A673 (cell line): ENCODE results near the gene TSHZ2. TPM values are rescaled to one million over a fixed set of nuclear protein-coding genes. Genes with fewer than 3 reads are reported as not detected.

Source experiments
- BruUV-seq: library from RNA; stranded (reverse); fragments of 400-500 nt; replicated peaks from 2 replicates; lab custom pipeline; 2021; lab: Mats Ljungman, UMichigan
- CTCF ChIA-PET: fragments of 300-600 bp; sonication (Branson Sonifier 250); formaldehyde crosslinking; loops from one replicate; lab custom pipeline; 2022; ENCODE audit warnings: antibody characterized with exemption; lab: Charles Lee
- POLR2A ChIA-PET: fragments of 300-600 bp; sonication (Branson Sonifier 250); formaldehyde crosslinking; loops from one replicate; lab custom pipeline; 2022; ENCODE audit warnings: antibody characterized with exemption; ENCODE audit not compliant: low non-redundant PET; lab: Charles Lee
- DNase-seq: peaks from one replicate; pipeline ENCODE4 v3.0.0-alpha.2; 2015; ENCODE audit warnings: low spot score
- H3K27ac ChIP-seq: fragments of 200-600 bp; sonication (generic); 2 replicates; pipeline ENCODE4 v1.5.1; 2016; ENCODE audit warnings: mixed run types, low read depth, mild to moderate bottlenecking, mixed read lengths, antibody characterized with exemption, low read length; ENCODE audit not compliant: poor library complexity, severe bottlenecking
- H3K27me3 ChIP-seq: fragments of 200-600 bp; sonication (generic); replicated peaks from 2 replicates; pipeline ENCODE4 v1.6.1; 2017; ENCODE audit warnings: mixed run types, low read depth, mild to moderate bottlenecking, mixed read lengths, antibody characterized with exemption, low read length; ENCODE audit not compliant: insufficient read depth, poor library complexity
- H3K36me3 ChIP-seq: fragments of 200-600 bp; sonication (generic); 2 replicates; pipeline ENCODE4 v1.6.1; 2016; ENCODE audit warnings: mixed run types, mild to moderate bottlenecking, mixed read lengths, antibody characterized with exemption, low read length; ENCODE audit not compliant: insufficient read depth, poor library complexity, severe bottlenecking
- H3K4me1 ChIP-seq: fragments of 200-600 bp; sonication (generic); 2 replicates; pipeline ENCODE4 v1.6.1; 2017; ENCODE audit warnings: mixed run types, mild to moderate bottlenecking, mixed read lengths, antibody characterized with exemption, low read length; ENCODE audit not compliant: insufficient read depth, poor library complexity, severe bottlenecking
- H3K4me3 ChIP-seq: fragments of 200-600 bp; sonication (generic); 2 replicates; pipeline ENCODE4 v1.5.1; 2016; ENCODE audit warnings: low read depth, mixed run types, mild to moderate bottlenecking, mixed read lengths, low read length; ENCODE audit not compliant: poor library complexity, severe bottlenecking
- H3K9me3 ChIP-seq: fragments of 200-600 bp; sonication (generic); 2 replicates; pipeline ENCODE4 v1.6.1; 2016; ENCODE audit warnings: mixed run types, low read depth, mild to moderate bottlenecking, mixed read lengths, antibody characterized with exemption, low read length; ENCODE audit not compliant: poor library complexity, severe bottlenecking
- CTCF ChIP-seq: fragments of 300-800, 200-600 bp; sonication (generic); conservative IDR thresholded peaks from 2 replicates; pipeline ENCODE4 v1.5.1; 2017; ENCODE audit warnings: low read depth, mild to moderate bottlenecking, antibody characterized with exemption, low read length, moderate library complexity, mixed read lengths
- EZH2 ChIP-seq: fragments of 200-600 bp; sonication (generic); IDR thresholded peaks from 2 replicates; pipeline ENCODE4 v1.6.1; 2017; ENCODE audit warnings: borderline replicate concordance, low read depth, mild to moderate bottlenecking, mixed read lengths, antibody characterized with exemption, low read length; ENCODE audit not compliant: poor library complexity, severe bottlenecking
- intact Hi-C: fragments of 100-400 bp; cut with micrococcal nuclease; formaldehyde crosslinking; loops from one replicate; pipeline ENCODE4 v1.10.0; 2022; ENCODE audit not compliant: unreplicated experiment
- total RNA-seq: library from RNA; stranded (reverse); gene quantifications from 2 replicates; pipeline ENCODE4 v1.2.3, GENCODE V29; 2021

Gene TSHZ2
- total RNA-seq, 1 experiment from 2014 or later, result 4.1 TPM

- Histone ChIP-seq H3K9me3 (peaks cover 4% of the 10 kb centered on the region), H3K4me1 (no peaks in the 10 kb centered on the region), H3K27ac (no peak overlapping the region), H3K27me3 (no peaks in the 10 kb centered on the region), H3K4me3 (no peak overlapping the region), H3K36me3 (no peaks in the 10 kb centered on the region)
- intact Hi-C loops, result no loop called here
- DNase-seq, result no peak
- POLR2A ChIA-PET, result no interaction called here
- TF ChIP-seq CTCF, result no peak
- no peak for TF ChIP-seq EZH2
- no TSS peak for BruUV-seq
- CTCF ChIA-PET, result no interaction called here
Measured at GRCh38 chr20:53454675-53455276, 482.6 kb downstream of the TSHZ2 start.

GRCh38 chr20:53463101-53463972 lies 491.2 kb downstream of the TSHZ2 start:
- peak; percentile 77 for DNase-seq
- Histone ChIP-seq H3K4me3 (no peak overlapping the region), H3K4me1 (peaks cover 13% of the 10 kb centered on the region), H3K27me3 (no peaks in the 10 kb centered on the region), H3K27ac (peak overlapping the region; percentile 74), H3K9me3 (no peaks in the 10 kb centered on the region), H3K36me3 (no peaks in the 10 kb centered on the region)
- BruUV-seq, result no TSS peak
- ChIA-PET CTCF (no interaction called here), POLR2A (interaction anchor here (0.7 kb wide), 1 partner anchor 156 kb away, joined by 4 read pairs; no protein-coding TSS in a partner anchor)
- TF ChIP-seq CTCF, result no peak
- no peak for TF ChIP-seq EZH2
- intact Hi-C loops, result loop anchor here (1.0 to 2.0 kb wide), 4 partner anchors 314 to 1195 kb away; no protein-coding TSS in a partner anchor

GRCh38 chr20:53466279-53466678 lies 494.1 kb downstream of the TSHZ2 start:
- DNase-seq, result no peak
- no TSS peak for BruUV-seq
- Histone ChIP-seq H3K4me1 (peaks cover 15% of the 10 kb centered on the region), H3K27me3 (no peaks in the 10 kb centered on the region), H3K9me3 (no peaks in the 10 kb centered on the region), H3K4me3 (no peak overlapping the region), H3K27ac (no peak overlapping the region), H3K36me3 (no peaks in the 10 kb centered on the region)
- CTCF ChIA-PET, result no interaction called here
- intact Hi-C loops, result no loop called here
- TF ChIP-seq EZH2 (no peak), CTCF (no peak)
- POLR2A ChIA-PET, result interaction anchor here (0.6 kb wide), 1 partner anchor 124 kb away, joined by 3 read pairs; no protein-coding TSS in a partner anchor
